ENCODE results near the gene SPRN. TPM values are rescaled to one million over a fixed set of nuclear protein-coding genes. Genes with fewer than 3 reads are reported as not detected.

SPRN gene
- total RNA-seq, 1 donor from 2014 or later, result not detected

- no peak for DNase-seq
Observed at GRCh38 chr10:133458021-133458709, 33.7 kb upstream of the SPRN start.

GRCh38 chr10:133457100-133457841 is 32.8 kb upstream of the SPRN start:
- ATAC-seq (ENCODE audit: poor library complexity), result no peak
- no peak for DNase-seq
- intact Hi-C loops (cut with DNase I), result no loop called here

More at GRCh38 chr10:133458021-133458709, 33.7 kb upstream of the SPRN start:
- intact Hi-C loops (cut with DNase I), result no loop called here
- ATAC-seq (ENCODE audit: poor library complexity), result no peak

- ATAC-seq (ENCODE audit: poor library complexity) (no peak), DNase-seq (no peak)
- intact Hi-C loops (cut with DNase I), result no loop called here
Observed at GRCh38 chr10:133456041-133456951, 31.9 kb upstream of the SPRN start.

GRCh38 chr10:133455611-133456031 is 31.2 kb upstream of the SPRN start:
- intact Hi-C loops (cut with DNase I), result no loop called here
- no peak for DNase-seq

GRCh38 chr10:133455196-133455595 is 30.8 kb upstream of the SPRN start:
- intact Hi-C loops (cut with DNase I), result no loop called here
- no peak for DNase-seq

More at GRCh38 chr10:133455611-133456031, 31.2 kb upstream of the SPRN start:
- ATAC-seq (ENCODE audit: poor library complexity), result no peak

GRCh38 chr10:133454204-133454893 is 29.9 kb upstream of the SPRN start:
- DNase-seq (no peak), ATAC-seq (ENCODE audit: poor library complexity) (no peak)
- intact Hi-C loops (cut with DNase I), result no loop called here

More at GRCh38 chr10:133455196-133455595, 30.8 kb upstream of the SPRN start:
- ATAC-seq (ENCODE audit: poor library complexity), result no peak

GRCh38 chr10:133453516-133454203 is 29.2 kb upstream of the SPRN start, which contains the start of gene SCART1:
Gene SCART1 (plus strand): TSS chr10:133453945. CDS start chr10:133453998, 53 bp downstream.
- ATAC-seq (ENCODE audit: poor library complexity) (no peak), DNase-seq (no peak)
- intact Hi-C loops (cut with DNase I), result no loop called here

- intact Hi-C loops (cut with DNase I), result no loop called here
- DNase-seq (no peak), ATAC-seq (ENCODE audit: poor library complexity) (no peak)
Observed at GRCh38 chr10:133452453-133452852, 28.0 kb upstream of the SPRN start.

- DNase-seq, result no peak
- ATAC-seq (ENCODE audit: poor library complexity), result no peak
- intact Hi-C loops (cut with DNase I), result no loop called here
Observed at GRCh38 chr10:133451346-133451745, 26.9 kb upstream of the SPRN start.

- intact Hi-C loops (cut with DNase I), result no loop called here
- no peak for ATAC-seq (ENCODE audit: poor library complexity)
- DNase-seq, result no peak
Observed at GRCh38 chr10:133448120-133448519, 23.7 kb upstream of the SPRN start.

GRCh38 chr10:133446979-133447378 is 22.6 kb upstream of the SPRN start:
- ATAC-seq (ENCODE audit: poor library complexity) (no peak), DNase-seq (no peak)
- intact Hi-C loops (cut with DNase I), result no loop called here

GRCh38 chr10:133445751-133446708 is 21.6 kb upstream of the SPRN start:
- peak; percentile 17 for DNase-seq

GRCh38 chr10:133445268-133445732 is 20.9 kb upstream of the SPRN start:
- DNase-seq, result peak; percentile 10
- intact Hi-C loops (cut with DNase I), result no loop called here
- no peak for ATAC-seq (ENCODE audit: poor library complexity)

More at GRCh38 chr10:133445751-133446708, 21.6 kb upstream of the SPRN start:
- intact Hi-C loops (cut with DNase I), result no loop called here
- no peak for ATAC-seq (ENCODE audit: poor library complexity)

- DNase-seq (peak; percentile 21), ATAC-seq (ENCODE audit: poor library complexity) (no peak)
- intact Hi-C loops (cut with DNase I), result no loop called here
Observed at GRCh38 chr10:133444342-133445267, 20.2 kb upstream of the SPRN start.

All from Right ventricle myocardium superior (tissue), 1 donor.